Karpas-422 (cell line): ENCODE data around the gene CASK. TPM values are rescaled to one million over a fixed set of nuclear protein-coding genes. Genes with fewer than 3 reads are reported as not detected.

Source experiments
- DNase-seq: peaks from one replicate; pipeline ENCODE4 v3.0.0-alpha.2; 2015
- H2AFZ ChIP-seq: fragments of 200-600 bp; sonication (generic); 2 replicates; pipeline ENCODE4 v1.6.1; 2014; ENCODE audit warnings: antibody characterized with exemption, low read length, mixed read lengths
- H3K27ac ChIP-seq: fragments of 200-600 bp; sonication (generic); 2 replicates; pipeline ENCODE4 v1.5.1; 2014; ENCODE audit warnings: mild to moderate bottlenecking, low read length, moderate library complexity
- H3K27me3 ChIP-seq: fragments of 200-600 bp; sonication (generic); 2 replicates; pipeline ENCODE4 v1.6.1; 2014; ENCODE audit warnings: low read length, mixed read lengths
- H3K36me3 ChIP-seq: fragments of 200-600 bp; sonication (generic); 2 replicates; pipeline ENCODE4 v1.6.1; 2014; ENCODE audit warnings: low read length, mixed read lengths; ENCODE audit not compliant: insufficient read depth
- H3K4me1 ChIP-seq: fragments of 200-600 bp; sonication (generic); 2 replicates; pipeline ENCODE4 v1.6.1; 2014; ENCODE audit warnings: mild to moderate bottlenecking, low read length, mixed read lengths
- H3K4me2 ChIP-seq: fragments of 200-600 bp; sonication (generic); 2 replicates; pipeline ENCODE4 v1.6.1; 2014; ENCODE audit warnings: low read length, low read depth, mild to moderate bottlenecking; ENCODE audit not compliant: poor library complexity, severe bottlenecking
- H3K4me3 ChIP-seq: fragments of 200-600 bp; sonication (generic); 2 replicates; pipeline ENCODE4 v1.5.1; 2014; ENCODE audit warnings: mild to moderate bottlenecking, antibody characterized with exemption, low read length, mixed read lengths
- H3K79me2 ChIP-seq: fragments of 200-600 bp; sonication (generic); 2 replicates; pipeline ENCODE4 v1.6.1; 2014; ENCODE audit warnings: mild to moderate bottlenecking, low read length, mixed read lengths
- H3K9ac ChIP-seq: fragments of 200-600 bp; sonication (generic); 2 replicates; pipeline ENCODE4 v1.6.0; 2014; ENCODE audit warnings: low read length
- H3K9me2 ChIP-seq: fragments of 200-600 bp; sonication (generic), shearing (Covaris generic); replicated peaks from 2 replicates; pipeline ENCODE4 v1.6.0; 2014; ENCODE audit warnings: mild to moderate bottlenecking, low read length, moderate library complexity; ENCODE audit not compliant: insufficient read depth
- H3K9me3 ChIP-seq: fragments of 300-700, 200-600 bp; sonication (generic); 2 replicates; pipeline ENCODE4 v1.6.1; 2014; ENCODE audit warnings: low read length, mixed read lengths
- H4K20me1 ChIP-seq: fragments of 200-600 bp; sonication (generic); 2 replicates; pipeline ENCODE4 v1.6.1; 2014; ENCODE audit warnings: mild to moderate bottlenecking, antibody characterized with exemption, low read length, low read depth; ENCODE audit not compliant: insufficient read depth
- total RNA-seq: library from RNA; depleted of rRNA; stranded (reverse); fragments of >200 nt; shearing (Covaris generic); gene quantifications from 2 replicates; pipeline ENCODE4 v1.2.3, GENCODE V29; 2014; ENCODE audit warnings: low replicate concordance

The CASK gene
- total RNA-seq, 1 experiment from 2014 or later: not detected

DNA sequence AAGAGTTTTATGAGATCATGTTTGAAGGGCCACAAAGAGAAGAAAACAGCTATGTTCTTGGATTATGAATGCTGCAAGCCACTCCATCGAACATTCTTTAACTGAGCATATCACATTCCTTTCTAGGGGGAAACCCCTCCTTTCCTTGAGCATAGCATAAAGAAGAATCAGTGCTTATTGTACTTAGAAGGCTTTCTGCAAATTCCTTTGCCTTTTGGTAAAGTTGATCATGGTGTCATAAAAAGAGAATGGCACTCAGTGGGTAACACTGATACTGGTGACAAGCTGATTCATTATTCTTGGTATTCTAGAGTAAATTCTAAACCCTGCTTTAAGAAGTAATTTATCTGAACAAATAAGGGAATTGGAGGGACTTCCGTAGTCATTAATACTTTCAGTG, 323.1 kb downstream of the CASK start:
- Histone ChIP-seq H3K4me3 (no peak overlapping the region), H3K9me3 (no peaks in the 10 kb centered on the region), H3K79me2 (no peaks in the 10 kb centered on the region), H3K36me3 (no peaks in the 10 kb centered on the region), H3K9me2 (no peaks in the 10 kb centered on the region), H3K4me2 (no peak overlapping the region), H3K27me3 (no peaks in the 10 kb centered on the region), H4K20me1 (no peaks in the 10 kb centered on the region), H3K27ac (no peak overlapping the region), H3K4me1 (no peaks in the 10 kb centered on the region), H2AFZ (no peak overlapping the region), H3K9ac (no peak overlapping the region)
- DNase-seq: no peak

DNA sequence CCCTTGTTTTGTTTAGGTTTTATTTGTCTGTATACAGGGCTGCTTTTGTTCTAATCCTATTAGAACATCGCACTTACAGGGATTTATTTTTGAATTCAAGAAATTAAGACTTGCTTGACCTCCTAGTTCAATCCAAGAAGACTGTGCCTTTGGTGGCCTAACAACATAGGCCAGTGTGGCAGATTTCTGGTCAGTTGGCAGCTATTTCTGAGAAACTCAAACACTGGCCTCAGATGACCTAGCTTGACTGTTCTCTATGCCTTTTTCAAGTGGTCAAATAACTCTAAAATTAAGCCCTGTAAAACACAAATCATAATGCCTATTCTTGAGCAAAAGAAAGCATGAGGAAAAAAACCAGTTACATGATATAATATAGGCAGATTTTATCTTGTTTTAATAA, 323.8 kb downstream of the CASK start:
- H3K4me3 ChIP-seq: no peak overlapping the region
- H3K9me3 ChIP-seq: no peaks in the 10 kb centered on the region
- no peak for DNase-seq
- H3K9ac ChIP-seq: no peak overlapping the region
- H3K27me3 ChIP-seq: no peaks in the 10 kb centered on the region
- H3K9me2 ChIP-seq: no peaks in the 10 kb centered on the region
- no peaks in the 10 kb centered on the region for H3K36me3 ChIP-seq
- H4K20me1 ChIP-seq: no peaks in the 10 kb centered on the region
- no peak overlapping the region for H2AFZ ChIP-seq
- H3K4me2 ChIP-seq: no peak overlapping the region
- no peaks in the 10 kb centered on the region for H3K79me2 ChIP-seq
- H3K4me1 ChIP-seq: no peaks in the 10 kb centered on the region
- no peak overlapping the region for H3K27ac ChIP-seq

DNA sequence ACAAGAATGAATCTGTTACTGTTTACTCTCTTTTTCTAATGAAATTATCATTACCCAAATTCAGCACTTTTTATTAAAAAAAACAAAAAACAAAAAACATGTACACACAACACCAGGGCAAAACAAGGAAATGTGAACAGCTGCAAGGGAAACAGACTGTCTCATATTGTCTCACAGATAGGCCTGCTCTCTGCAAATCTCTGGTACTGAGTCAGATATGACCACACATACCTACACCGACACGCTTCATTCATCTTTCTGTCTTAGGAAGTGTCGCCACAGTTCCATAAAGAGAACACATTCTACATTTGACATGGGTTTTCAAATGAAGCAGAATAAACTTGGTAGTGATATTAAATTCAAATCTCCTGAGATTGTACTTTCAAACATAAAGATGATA, 326.8 kb downstream of the CASK start:
- Histone ChIP-seq H2AFZ (no peak overlapping the region), H3K79me2 (no peaks in the 10 kb centered on the region), H3K4me1 (no peaks in the 10 kb centered on the region), H3K9me2 (no peaks in the 10 kb centered on the region), H3K9ac (no peak overlapping the region), H3K27ac (no peak overlapping the region), H4K20me1 (no peaks in the 10 kb centered on the region), H3K36me3 (no peaks in the 10 kb centered on the region), H3K27me3 (no peaks in the 10 kb centered on the region), H3K9me3 (no peaks in the 10 kb centered on the region), H3K4me3 (no peak overlapping the region), H3K4me2 (no peak overlapping the region)
- DNase-seq: no peak

DNA sequence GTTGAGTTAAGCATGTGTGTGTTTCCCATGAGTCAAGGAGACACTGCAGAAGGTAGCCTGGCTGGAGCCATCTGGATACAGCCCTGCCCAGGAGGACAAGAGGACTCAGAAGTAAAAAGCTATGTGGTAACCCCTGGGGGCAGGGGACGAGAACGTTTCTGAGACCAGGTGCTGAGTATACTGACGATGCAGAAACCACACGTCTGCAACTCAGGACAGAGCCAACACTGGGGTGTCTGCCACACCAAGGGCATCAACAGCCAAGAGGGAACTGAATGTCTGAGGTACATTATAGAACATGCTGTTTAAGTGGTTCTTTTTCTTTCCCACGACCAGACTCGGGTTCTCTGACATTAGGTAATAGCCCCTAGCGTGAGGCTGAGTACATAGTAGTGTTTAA, 328.7 kb downstream of the CASK start:
- Histone ChIP-seq H2AFZ (no peak overlapping the region), H3K4me3 (no peak overlapping the region), H3K9ac (no peak overlapping the region), H3K27me3 (no peaks in the 10 kb centered on the region), H3K36me3 (no peaks in the 10 kb centered on the region), H3K9me3 (no peaks in the 10 kb centered on the region), H4K20me1 (no peaks in the 10 kb centered on the region), H3K79me2 (no peaks in the 10 kb centered on the region), H3K4me2 (no peak overlapping the region), H3K4me1 (no peaks in the 10 kb centered on the region), H3K27ac (no peak overlapping the region), H3K9me2 (no peaks in the 10 kb centered on the region)
- DNase-seq: no peak

DNA sequence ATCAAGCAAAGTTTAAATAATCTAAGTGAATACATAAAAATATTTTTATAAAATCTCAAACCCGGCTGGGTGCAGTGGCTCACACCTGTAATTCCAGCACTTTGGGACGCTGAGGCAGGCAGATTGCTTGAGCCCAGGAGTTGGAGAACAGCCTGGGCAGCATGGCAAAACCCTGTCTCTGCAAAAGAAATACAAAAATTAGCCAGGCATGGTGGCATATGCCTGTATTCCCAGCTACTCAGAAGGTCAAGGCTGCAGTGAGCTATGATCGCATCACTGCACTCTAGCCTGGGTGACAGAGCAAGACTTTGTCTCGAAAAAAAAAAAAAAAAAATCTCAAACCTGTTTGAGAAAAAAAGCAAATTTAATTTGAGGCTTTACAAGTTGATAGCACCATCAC, 331.4 kb downstream of the CASK start:
- Histone ChIP-seq H3K4me3 (no peak overlapping the region), H4K20me1 (no peaks in the 10 kb centered on the region), H3K27me3 (no peaks in the 10 kb centered on the region), H3K9me3 (no peaks in the 10 kb centered on the region), H3K4me1 (no peaks in the 10 kb centered on the region), H3K79me2 (no peaks in the 10 kb centered on the region), H3K4me2 (no peak overlapping the region), H3K27ac (no peak overlapping the region), H3K9me2 (no peaks in the 10 kb centered on the region), H2AFZ (no peak overlapping the region), H3K36me3 (no peaks in the 10 kb centered on the region), H3K9ac (no peak overlapping the region)
- DNase-seq: no peak

DNA sequence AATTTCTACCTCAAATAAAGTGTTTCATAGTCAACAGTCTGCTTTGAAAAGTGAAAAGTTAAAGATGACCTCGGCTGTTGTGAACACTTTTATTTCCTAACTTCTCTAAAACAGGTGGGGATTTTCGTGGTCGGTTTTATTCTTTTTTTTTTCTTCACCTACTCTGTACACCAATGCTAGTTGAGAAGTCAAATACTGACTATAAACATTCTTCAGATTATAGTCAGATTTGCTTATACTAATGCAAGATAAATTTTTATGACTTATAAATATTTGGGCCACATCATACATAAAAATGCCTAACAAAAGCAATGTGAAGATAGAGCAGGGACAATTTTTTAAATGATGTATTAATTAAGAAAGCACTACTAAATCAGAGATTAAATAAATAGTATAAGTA, 332.7 kb downstream of the CASK start:
- no peaks in the 10 kb centered on the region for H3K4me1 ChIP-seq
- no peaks in the 10 kb centered on the region for H3K79me2 ChIP-seq
- no peaks in the 10 kb centered on the region for H3K27me3 ChIP-seq
- no peak for DNase-seq
- no peak overlapping the region for H3K9ac ChIP-seq
- H3K4me3 ChIP-seq: no peak overlapping the region
- no peak overlapping the region for H3K27ac ChIP-seq
- no peaks in the 10 kb centered on the region for H3K36me3 ChIP-seq
- H3K9me2 ChIP-seq: no peaks in the 10 kb centered on the region
- no peaks in the 10 kb centered on the region for H3K9me3 ChIP-seq
- no peaks in the 10 kb centered on the region for H4K20me1 ChIP-seq
- H2AFZ ChIP-seq: no peak overlapping the region
- no peak overlapping the region for H3K4me2 ChIP-seq

DNA sequence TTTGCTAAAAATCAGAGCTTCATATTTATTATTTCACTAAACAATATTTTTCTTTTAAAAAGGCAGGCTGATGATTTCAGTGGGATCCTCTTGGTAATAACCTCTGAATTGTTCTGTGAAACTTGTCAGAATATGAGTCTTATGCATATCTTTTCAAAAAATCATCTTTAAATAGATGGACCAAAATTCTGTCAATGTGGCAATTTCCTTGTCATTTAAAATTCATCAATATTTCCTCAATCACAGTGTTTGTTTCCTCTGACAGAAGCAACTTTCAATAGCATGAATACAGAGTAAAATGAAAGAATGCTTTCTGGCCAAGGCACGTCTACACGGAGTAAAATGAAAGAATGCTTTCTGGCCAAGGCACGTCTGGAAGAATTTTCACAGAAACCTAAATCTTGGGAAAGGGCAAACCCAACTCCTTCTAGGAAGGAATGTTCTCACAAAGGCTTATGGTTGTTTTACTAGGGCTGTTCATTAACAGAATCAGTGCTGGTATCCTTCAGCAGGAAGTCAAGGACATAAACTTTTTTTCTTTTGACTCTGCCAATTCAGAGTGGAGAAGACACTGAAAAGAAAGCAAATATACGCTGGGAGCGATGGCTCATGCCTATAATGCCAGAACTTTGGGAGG, 333.6 kb downstream of the CASK start:
- Histone ChIP-seq H3K4me3 (no peak overlapping the region), H3K4me1 (no peaks in the 10 kb centered on the region), H2AFZ (no peak overlapping the region), H3K4me2 (no peak overlapping the region), H3K9me3 (no peaks in the 10 kb centered on the region), H3K79me2 (no peaks in the 10 kb centered on the region), H3K27ac (no peak overlapping the region), H3K27me3 (no peaks in the 10 kb centered on the region), H3K9ac (no peak overlapping the region), H3K9me2 (no peaks in the 10 kb centered on the region), H4K20me1 (no peaks in the 10 kb centered on the region), H3K36me3 (no peaks in the 10 kb centered on the region)
- no peak for DNase-seq

DNA sequence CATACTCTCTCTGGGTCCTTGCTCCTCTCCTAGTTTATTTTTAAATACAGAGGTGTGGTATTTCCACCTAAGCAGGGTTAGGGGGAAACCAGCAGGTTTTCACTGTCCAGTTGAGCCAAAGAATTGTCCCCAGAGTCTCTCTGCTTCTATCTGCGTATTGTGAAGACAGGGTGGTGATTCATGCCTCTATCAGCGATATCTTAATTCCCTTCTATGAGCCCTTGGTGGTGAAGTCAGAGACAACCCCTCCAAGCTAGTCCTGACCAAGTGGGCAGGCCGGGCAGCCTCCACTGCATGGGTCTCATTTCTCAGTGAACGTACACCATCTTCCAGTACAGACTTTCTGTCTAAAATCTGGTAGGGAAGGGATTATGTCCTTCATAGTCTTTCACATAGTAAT, 335.1 kb downstream of the CASK start:
- no peaks in the 10 kb centered on the region for H3K36me3 ChIP-seq
- H3K9ac ChIP-seq: no peak overlapping the region
- H4K20me1 ChIP-seq: no peaks in the 10 kb centered on the region
- no peak for DNase-seq
- H3K4me2 ChIP-seq: no peak overlapping the region
- H3K79me2 ChIP-seq: no peaks in the 10 kb centered on the region
- H3K9me2 ChIP-seq: no peaks in the 10 kb centered on the region
- no peaks in the 10 kb centered on the region for H3K27me3 ChIP-seq
- no peak overlapping the region for H3K4me3 ChIP-seq
- H3K4me1 ChIP-seq: no peaks in the 10 kb centered on the region
- H2AFZ ChIP-seq: no peak overlapping the region
- H3K9me3 ChIP-seq: no peaks in the 10 kb centered on the region
- no peak overlapping the region for H3K27ac ChIP-seq
